Left cardiac atrium (tissue), 4 donors: ENCODE data around the gene ZCWPW2. TPM values are rescaled to one million over a fixed set of nuclear protein-coding genes. Genes with fewer than 3 reads are reported as not detected.

ENCODE experiments used
- ATAC-seq, 2 donors: fragments of 200-7000 bp; cut with Tn5 transposase; one replicate each; pipeline ENCODE4 v1.9.1; 2020; ENCODE audit warnings: mild to moderate bottlenecking in 2 of 2, moderate library complexity in 2 of 2
- DNase-seq: peaks from one replicate; pipeline ENCODE4 v3.0.0-alpha.2; 2020
- intact Hi-C, 2 donors: fragments of 100-400 bp; cut with DNase I; formaldehyde crosslinking; loops; one replicate each; pipeline versions ENCODE4 v1.14.1 to v1.15.1; 2022 to 2023
- total RNA-seq, 2 donors: library from RNA; stranded (reverse); fragmentation: NEBNext Ultra II Directional; extraction: Animal tissue kit (Norgen Biotek cat#: 25700); gene quantifications; one replicate each; pipeline ENCODE4 v1.2.1, GENCODE V29; 2021
- donor health status: DM: no; HTN: yes; CAD: no.
- donor health status: DM: no; HTN: yes; CAD: no; lungs with severe emphysema.
- donor health status: DM: yes; HTN: yes; CAD: no.
- donor health status: Dilated cardiomyopathy.

Gene ZCWPW2
- total RNA-seq, 2 donors from 2014 or later: 2.5 to 3.0 TPM

- ATAC-seq (peak in 1 of 2 donors; percentile 93), DNase-seq (peak; percentile 94)
- intact Hi-C loops: no loop called here
These were observed 274 bp upstream of the ZCWPW2 start for GRCh38 chr3:28348265-28348628.

GRCh38 chr3:28349469-28350000 lies 1.0 kb downstream of the ZCWPW2 start:
- intact Hi-C loops: no loop called here
- no peak for ATAC-seq
- no peak for DNase-seq

GRCh38 chr3:28376424-28376823 lies 27.9 kb downstream of the ZCWPW2 start:
- intact Hi-C loops: no loop called here
- ATAC-seq: peak; percentile 77 to 97
- DNase-seq: no peak

- intact Hi-C loops: no loop called here
- no peak for DNase-seq
- ATAC-seq: no peak
These were observed 37.5 kb downstream of the ZCWPW2 start for GRCh38 chr3:28386049-28386448.

GRCh38 chr3:28388978-28389377 lies 40.5 kb downstream of the ZCWPW2 start:
- DNase-seq: no peak
- ATAC-seq: no peak
- intact Hi-C loops: no loop called here

- DNase-seq (no peak), ATAC-seq (no peak)
- intact Hi-C loops: no loop called here
These were observed 50.7 kb downstream of the ZCWPW2 start for GRCh38 chr3:28399206-28399605.

- no peak for ATAC-seq
- intact Hi-C loops: no loop called here
- no peak for DNase-seq
These were observed 57.7 kb downstream of the ZCWPW2 start for GRCh38 chr3:28406241-28406640.

- no peak for ATAC-seq
- DNase-seq: no peak
- intact Hi-C loops: no loop called here
These were observed 100.9 kb downstream of the ZCWPW2 start for GRCh38 chr3:28449398-28449797.

- ATAC-seq: no peak
- no peak for DNase-seq
- intact Hi-C loops: no loop called here
These were observed 114.3 kb downstream of the ZCWPW2 start for GRCh38 chr3:28462866-28463265.

GRCh38 chr3:28467414-28467813 lies 118.9 kb downstream of the ZCWPW2 start:
- DNase-seq (no peak), ATAC-seq (no peak)
- intact Hi-C loops: no loop called here

- no peak for DNase-seq
- ATAC-seq: no peak
- intact Hi-C loops: loop anchor here in 1 of 2 donors (5.0 kb wide), 1 partner anchor 251 kb away; no protein-coding TSS in a partner anchor
These were observed 127.7 kb downstream of the ZCWPW2 start for GRCh38 chr3:28476194-28476593.

GRCh38 chr3:28476764-28477163 lies 128.2 kb downstream of the ZCWPW2 start:
- DNase-seq (no peak), ATAC-seq (no peak)
- intact Hi-C loops: loop anchor here in 1 of 2 donors (5.0 kb wide), 1 partner anchor 251 kb away; no protein-coding TSS in a partner anchor

- ATAC-seq (no peak), DNase-seq (no peak)
- intact Hi-C loops: no loop called here
These were observed 136.6 kb downstream of the ZCWPW2 start for GRCh38 chr3:28485164-28485563.

- DNase-seq: no peak
- intact Hi-C loops: no loop called here
- ATAC-seq: no peak
These were observed 146.8 kb downstream of the ZCWPW2 start for GRCh38 chr3:28495301-28495700.

- DNase-seq: no peak
- intact Hi-C loops: no loop called here
- no peak for ATAC-seq
These were observed 153.9 kb downstream of the ZCWPW2 start for GRCh38 chr3:28502397-28502937.

GRCh38 chr3:28504976-28505375 lies 156.5 kb downstream of the ZCWPW2 start:
- intact Hi-C loops: no loop called here

GRCh38 chr3:28521663-28522062 lies 173.1 kb downstream of the ZCWPW2 start:
- ATAC-seq (no peak), DNase-seq (no peak)
- intact Hi-C loops: no loop called here

More at GRCh38 chr3:28504976-28505375, 156.5 kb downstream of the ZCWPW2 start:
- no peak for ATAC-seq
- no peak for DNase-seq

- ATAC-seq (no peak), DNase-seq (no peak)
- intact Hi-C loops: no loop called here
These were observed 193.8 kb downstream of the ZCWPW2 start for GRCh38 chr3:28542351-28542750.

- intact Hi-C loops: no loop called here
- DNase-seq: no peak
- ATAC-seq: no peak
These were observed 195.7 kb downstream of the ZCWPW2 start for GRCh38 chr3:28544236-28544635.

- DNase-seq: no peak
- intact Hi-C loops: no loop called here
- no peak for ATAC-seq
These were observed 196.3 kb downstream of the ZCWPW2 start for GRCh38 chr3:28544831-28545230.

- no peak for ATAC-seq
- no peak for DNase-seq
- intact Hi-C loops: no loop called here
These were observed 199.2 kb downstream of the ZCWPW2 start for GRCh38 chr3:28547677-28548076.

GRCh38 chr3:28553175-28553574 lies 204.7 kb downstream of the ZCWPW2 start:
- DNase-seq: no peak
- intact Hi-C loops: no loop called here
- ATAC-seq: no peak
